GM18505 (cell line): ENCODE results near the gene SLC25A26.

ENCODE experiments used
- ATAC-seq: cut with Tn5 transposase; IDR thresholded peaks from one replicate; pipeline ENCODE4 v1.9.1; 2021; ENCODE audit not compliant: unreplicated experiment
- POLR2A ChIP-seq: IDR thresholded peaks from 4 replicates; pipeline ENCODE4 v1.6.1; 2011; ENCODE audit warnings: borderline replicate concordance; ENCODE audit not compliant: insufficient read depth, insufficient read length; ENCODE audit errors: extremely low read depth

SLC25A26 gene

DNA sequence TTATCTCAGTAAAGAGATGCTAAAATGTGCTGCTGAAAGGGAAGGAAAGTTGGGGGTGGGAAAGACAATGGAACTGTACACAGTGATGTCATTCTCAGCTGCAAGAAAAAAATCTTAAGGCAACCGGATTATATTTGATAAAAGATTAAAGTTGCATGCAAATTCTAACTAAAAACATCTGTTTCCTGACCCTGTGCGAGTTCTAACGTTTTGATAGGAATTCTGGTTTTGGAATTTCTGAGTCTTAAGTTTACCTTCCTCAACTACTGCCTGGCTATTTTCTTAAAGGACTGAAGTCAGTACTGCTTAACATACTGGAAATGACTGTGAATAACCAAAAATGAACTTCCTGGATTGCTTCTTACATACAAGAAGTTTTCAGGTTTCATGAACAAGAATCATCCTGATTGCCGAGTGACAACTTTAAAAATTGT lies 115.5 kb downstream of the SLC25A26 start:
- ATAC-seq = no peak
- TF ChIP-seq POLR2A = no peak

DNA sequence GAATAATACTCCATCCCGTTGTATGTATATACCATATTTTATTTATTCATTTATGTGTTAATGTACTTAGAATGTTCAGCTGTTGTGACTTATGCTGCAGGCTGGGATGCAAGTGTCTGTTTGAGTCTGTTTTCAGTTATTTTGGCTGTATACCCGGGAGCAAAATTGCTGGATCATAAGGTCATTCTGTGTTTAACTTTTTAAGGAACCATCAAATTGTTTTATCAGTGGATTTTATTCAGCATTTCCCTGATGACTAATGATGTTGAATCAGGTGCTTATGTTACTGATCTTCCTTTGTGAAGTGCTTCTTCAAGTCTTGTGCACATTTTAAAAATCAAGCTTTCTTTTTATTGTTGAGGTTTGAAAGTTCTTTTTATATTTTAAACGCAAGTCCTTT lies 118.1 kb downstream of the SLC25A26 start:
- no peak for TF ChIP-seq POLR2A
- no peak for ATAC-seq

DNA sequence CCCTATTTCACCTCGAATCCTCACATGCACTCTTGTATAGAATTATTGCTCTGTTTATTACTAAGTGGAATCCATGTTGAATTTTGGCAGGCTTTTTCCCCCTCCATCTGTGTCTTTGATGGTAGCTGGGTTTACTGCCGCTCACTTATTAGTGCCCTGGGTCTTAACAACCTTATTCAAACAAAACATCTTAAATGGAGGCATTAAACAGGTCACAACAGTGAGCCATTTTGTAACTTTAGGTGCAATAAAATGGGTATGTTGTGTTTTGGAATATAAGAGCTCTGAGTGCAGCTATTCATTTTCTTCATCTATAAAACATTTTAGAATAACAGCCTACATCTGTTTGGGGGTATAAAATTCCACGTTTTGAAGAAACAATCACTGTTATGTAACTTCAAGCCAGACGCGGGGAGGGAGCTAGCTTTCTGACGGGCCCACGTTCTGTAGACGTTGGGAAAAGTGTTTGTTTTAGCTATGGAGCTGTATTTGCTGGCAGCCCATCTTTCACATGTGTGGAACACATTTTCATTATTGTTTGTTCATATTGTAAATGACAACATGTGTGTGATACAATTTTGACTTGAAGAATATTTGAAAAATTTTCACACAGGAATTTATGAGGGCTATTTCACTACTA lies 122.0 kb downstream of the SLC25A26 start:
- no peak for ATAC-seq
- no peak for TF ChIP-seq POLR2A

DNA sequence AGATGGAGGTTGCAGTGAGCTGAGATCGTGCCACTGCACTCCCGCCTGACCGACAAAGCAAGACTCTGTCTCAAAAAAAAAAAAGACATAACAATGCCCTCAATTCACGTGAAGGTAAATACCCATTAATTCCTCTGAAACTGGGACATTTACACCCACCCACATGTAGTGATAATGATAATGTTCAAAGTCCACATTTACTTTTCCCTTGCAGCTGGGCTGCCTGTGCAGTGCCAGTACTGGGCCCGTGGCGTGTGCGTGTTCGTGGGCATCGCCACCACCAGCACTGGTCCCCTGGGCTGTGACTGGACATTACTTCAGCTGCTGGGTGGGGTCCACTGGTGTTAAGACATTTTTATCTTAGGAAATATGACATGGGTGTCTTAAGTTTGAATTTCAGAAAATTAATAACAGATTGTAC lies 123.6 kb downstream of the SLC25A26 start:
- ATAC-seq = no peak
- no peak for TF ChIP-seq POLR2A

DNA sequence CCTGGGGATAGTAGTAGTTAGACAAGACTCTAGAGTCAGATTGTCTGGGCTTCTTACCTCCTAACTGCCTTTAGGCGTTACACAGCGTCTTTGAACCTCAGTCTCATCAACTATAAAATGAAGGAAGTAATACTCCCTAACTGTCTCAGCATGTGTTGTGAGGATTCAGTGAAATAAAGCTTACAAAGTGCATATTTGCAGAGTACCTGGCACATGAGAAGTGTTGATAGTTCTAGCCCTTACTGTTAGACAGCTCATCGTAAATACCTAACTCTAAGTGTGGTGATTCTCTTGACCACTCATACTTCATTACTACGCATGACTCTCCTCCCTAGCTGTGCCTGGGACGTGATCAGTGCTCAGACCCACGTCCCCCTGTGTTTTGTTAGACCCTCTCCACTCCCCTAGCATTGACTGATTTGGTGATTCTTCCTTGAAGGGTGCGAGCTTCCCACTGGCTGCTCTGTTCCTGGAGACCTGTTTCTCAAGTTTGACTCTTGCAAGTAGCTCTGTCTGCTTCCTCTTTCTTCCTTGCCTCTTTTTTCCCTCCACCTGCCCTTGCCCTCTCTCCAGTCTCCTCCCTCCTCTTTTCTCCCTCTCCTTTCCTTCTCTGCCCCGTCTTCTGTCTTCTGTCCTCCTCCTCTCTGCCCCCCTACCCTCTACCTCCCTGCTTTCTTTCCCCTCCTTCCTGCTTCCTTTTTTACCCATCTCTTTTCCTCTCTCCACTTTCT lies 124.2 kb downstream of the SLC25A26 start:
- no peak for ATAC-seq

DNA sequence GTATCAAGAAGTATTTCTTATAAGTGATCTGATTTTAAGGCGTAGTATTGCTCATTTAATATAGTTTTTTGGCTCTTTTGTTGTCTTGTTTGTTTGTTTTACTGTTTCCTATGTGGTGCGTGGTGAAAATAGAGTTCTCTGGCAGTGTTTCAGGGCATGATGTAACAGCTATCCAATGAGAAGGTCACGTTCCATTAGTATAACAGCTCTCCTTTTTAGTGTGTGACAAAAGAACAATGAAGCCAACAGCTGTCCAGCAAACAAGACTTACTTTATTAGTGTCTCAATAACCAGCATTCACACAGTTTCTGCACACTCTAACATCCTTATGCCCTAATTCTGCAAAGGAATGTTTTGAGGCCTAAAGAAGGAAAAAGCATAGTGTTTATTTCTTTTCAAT lies 127.9 kb downstream of the SLC25A26 start:
- no peak for ATAC-seq
- TF ChIP-seq POLR2A = no peak

More for the DNA sequence above, 124.2 kb downstream of the SLC25A26 start:
- TF ChIP-seq POLR2A = no peak

DNA sequence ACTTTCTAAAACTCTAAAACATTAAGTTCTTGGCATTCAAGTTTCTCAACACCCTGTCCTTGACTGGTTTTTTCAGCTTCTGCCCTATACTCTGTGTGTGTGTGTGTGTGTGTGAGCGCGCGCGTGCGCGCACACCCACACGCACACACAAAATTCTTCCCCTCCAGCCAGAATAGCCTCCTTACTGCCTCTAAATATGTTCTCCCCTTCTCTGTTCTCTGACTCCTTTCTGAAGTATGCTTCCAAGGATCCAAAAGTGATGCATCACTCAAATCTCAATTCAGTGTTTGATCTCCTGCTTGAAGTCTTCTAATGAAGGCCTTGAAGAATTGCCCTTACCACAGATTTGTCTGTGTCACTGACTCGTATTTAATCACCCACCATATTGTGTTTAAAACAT lies 129.8 kb downstream of the SLC25A26 start:
- TF ChIP-seq POLR2A = no peak
- no peak for ATAC-seq

DNA sequence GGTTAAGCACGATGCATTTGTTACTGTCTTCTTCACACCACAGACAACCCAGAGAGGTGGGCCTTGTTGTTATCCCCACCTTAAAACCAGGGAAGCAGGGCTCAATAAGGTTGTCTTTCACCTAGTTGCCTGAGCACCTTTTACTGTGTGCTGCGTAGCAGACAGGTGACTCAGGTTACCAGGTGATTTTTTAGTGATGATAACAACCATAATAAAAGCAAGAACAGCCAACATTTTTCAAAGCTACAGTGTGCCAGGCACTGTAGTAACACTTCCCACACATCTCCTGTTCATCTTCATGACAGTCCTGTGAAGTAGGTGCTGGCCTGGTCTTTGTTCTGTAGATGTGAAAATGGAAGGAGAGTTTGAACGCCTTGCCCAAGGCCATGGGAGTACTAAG lies 132.2 kb downstream of the SLC25A26 start:
- no peak for TF ChIP-seq POLR2A
- no peak for ATAC-seq

DNA sequence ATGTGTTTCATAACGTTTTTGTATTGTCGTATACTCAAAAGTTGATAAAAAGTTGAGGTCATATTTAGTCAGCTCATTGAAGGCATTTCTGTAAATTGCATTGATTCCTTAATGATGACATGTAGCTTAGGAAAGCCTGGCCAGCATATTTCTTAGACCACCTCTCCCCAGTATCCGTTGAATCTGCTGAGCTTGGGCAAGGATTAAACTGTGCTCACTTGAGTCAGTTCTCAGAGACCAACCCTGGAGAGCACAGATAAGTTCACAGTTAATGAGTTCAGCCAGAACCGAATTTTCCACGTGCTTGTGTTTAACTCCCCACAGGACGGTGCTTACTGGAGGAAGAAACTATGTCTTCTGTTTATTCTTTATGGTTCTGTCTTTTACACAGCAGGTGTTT lies 132.7 kb downstream of the SLC25A26 start:
- TF ChIP-seq POLR2A = no peak
- no peak for ATAC-seq

DNA sequence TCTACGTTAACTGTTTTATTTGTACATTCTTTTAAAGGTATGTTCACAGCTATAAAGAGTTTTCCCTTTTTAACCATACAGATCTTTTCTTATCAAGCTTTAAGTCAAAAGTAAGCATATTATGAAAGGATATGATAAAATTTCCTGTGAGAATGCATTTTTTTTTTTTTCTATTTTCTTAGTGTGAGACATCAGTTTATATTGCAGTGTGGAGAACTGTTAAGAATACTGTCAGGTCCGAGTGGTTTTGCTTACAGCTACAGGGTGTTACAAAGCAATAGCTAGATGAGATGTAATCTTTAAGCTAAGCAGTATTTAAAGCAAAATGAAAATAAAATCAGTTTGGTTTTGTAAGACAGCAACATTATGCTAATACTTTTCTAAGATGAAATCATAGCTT lies 133.2 kb downstream of the SLC25A26 start:
- no peak for TF ChIP-seq POLR2A
- ATAC-seq = no peak

DNA sequence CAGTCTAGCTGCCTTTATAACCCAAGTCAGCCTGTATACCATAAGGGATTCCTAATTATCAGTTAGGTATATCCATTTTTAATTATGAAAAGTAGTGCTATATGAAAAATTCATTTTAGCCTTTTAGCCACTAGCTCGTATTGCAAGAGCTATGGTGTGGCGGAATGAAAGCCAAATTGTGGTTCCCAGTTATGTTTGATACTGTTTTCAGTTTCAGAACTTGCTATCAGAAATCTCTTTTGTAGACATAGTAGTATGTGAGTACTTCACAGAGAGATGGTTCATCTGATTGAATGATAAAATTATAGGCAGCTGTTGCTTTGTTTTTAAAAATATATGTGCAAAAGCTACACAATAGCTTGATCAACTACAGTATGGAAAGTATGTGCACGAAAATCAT lies 134.6 kb downstream of the SLC25A26 start:
- TF ChIP-seq POLR2A = no peak
- no peak for ATAC-seq

DNA sequence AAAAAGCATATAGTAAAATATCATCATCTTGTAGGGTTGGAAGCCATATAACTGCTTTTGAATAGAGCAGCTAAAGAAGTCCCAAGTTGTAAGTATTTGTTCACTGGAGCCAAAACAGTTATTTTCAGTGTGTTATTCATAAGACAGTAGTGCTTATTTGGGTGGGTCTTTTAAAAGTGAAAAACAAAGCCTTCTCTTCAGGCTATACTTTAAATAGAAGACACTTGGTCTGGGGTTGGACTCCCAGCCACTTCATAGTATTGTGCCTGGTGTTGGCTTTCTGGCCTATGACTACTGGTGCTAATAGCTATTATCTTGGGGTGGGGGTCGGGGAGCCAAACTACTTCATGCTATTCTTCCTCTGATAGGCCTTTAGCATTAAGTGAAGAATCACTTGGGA lies 135.2 kb downstream of the SLC25A26 start:
- TF ChIP-seq POLR2A = no peak
- no peak for ATAC-seq

DNA sequence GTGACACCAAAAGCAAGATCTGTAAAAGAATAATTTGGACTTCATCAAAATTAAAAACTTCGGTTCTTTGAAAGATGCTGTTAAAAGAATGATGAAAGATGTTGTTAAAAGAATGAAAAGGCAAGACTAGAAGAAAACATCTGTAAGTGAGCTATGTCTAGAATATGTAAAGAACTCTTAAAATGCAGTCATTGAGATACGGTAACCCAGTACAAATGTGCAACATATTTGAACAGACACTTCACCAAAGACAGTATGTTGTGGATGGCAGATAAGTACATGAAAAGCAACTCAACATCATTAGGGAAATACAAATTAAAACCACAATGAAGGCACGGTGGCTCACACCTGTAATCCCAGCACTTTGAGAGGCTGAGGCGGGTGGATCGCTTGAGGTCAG lies 140.6 kb downstream of the SLC25A26 start:
- no peak for TF ChIP-seq POLR2A
- no peak for ATAC-seq

DNA sequence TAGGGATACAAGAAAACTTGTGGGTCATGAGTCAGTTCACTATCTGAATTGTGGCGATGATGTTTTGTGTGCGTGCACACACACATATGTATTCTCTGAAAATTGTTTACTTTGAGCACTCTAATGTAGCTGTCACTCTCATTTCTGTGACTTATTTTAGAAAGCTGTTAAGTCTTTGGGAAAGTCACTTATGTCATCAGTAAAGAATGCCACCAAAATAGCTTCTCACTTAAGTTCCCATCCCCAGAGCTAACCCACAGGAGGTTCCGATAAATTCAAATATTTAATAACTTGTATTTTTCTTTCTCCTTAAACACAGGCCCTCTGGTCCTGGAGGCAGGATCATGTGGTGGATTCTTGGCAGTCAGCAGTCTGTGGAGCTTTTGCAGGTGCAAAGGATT lies 141.7 kb downstream of the SLC25A26 start:
- no peak for TF ChIP-seq POLR2A
- ATAC-seq = no peak
